ENCODE data around the gene ESYT2. TPM values are rescaled to one million over a fixed set of nuclear protein-coding genes. Genes with fewer than 3 reads are reported as not detected.

The ESYT2 gene
- total and polyA plus RNA-seq, 4 donors = 4.9 to 31.7 (median 17.2) TPM

DNA sequence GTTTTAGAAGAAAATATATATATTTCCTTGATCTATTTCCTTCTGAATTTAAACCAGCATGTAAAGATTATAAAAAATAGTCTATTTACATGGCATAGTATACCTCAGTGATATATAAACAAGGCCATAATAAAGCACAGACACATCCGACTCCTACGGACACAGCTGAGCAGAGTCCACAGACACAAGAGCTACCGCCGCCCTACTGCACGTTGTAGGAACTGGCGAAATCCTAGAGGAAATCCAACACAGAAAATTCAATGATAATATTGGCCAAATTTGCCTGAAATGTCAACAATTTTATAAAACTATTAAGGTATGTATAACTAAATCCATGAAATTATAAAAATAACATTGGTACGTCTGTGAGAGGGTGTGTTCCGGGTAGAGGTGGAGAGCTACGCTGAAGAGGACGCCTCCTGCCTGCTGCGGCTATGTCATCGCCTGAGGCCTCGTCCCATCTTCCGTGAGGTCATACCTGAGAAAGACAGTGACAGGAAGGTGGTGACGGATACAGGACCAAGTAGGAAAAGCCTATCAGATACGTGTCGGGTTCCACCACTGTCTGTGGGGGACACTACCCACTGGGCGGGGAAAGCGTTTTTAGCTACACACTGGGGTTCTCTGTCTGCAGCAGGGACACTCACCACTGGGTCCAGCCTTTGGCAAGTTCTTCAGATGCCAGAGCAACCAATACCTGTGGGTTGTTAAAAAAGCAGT, 95.4 kb downstream of the ESYT2 start:
- WGBS = 94% methylated on average over 19 of the region's 19 CpGs
- no peak overlapping the region for H3K4me3 ChIP-seq (ENCODE audit: low read depth in 1 of 3, low read length in 3 of 3)
- no peak for DNase-seq (ENCODE audit: low spot score)
- H3K36me3 ChIP-seq (ENCODE audit: control insufficient read depth in 4 of 4, insufficient read depth in 3 of 4, low read depth in 1 of 4, low read length in 3 of 4) = peaks cover 3 to 52% (median 16%) of the 10 kb centered on the region in 4 donors
- no peak overlapping the region for H3K9ac ChIP-seq (ENCODE audit: low read depth in 1 of 2, low read length in 2 of 2)
- H3K27ac ChIP-seq (ENCODE audit: low read depth in 1 of 2, low read length in 2 of 2) = no peak overlapping the region
- no peaks in the 10 kb centered on the region for H3K27me3 ChIP-seq (ENCODE audit: control insufficient read depth in 4 of 4, insufficient read depth in 4 of 4, low read length in 3 of 4)
- TF ChIP-seq EGR1 (IDR thresholded peaks at IDR 0.05; ENCODE audit: low read depth in 2 of 2) = no peak
- no peak for TF ChIP-seq YY1 (IDR thresholded peaks at IDR 0.05)
- no peak for TF ChIP-seq ZBTB33 (IDR thresholded peaks at IDR 0.05)
- H3K4me1 ChIP-seq (ENCODE audit: control insufficient read depth in 4 of 4, insufficient read depth in 4 of 4, low read length in 3 of 4) = no peaks in the 10 kb centered on the region
- no peaks in the 10 kb centered on the region for H3K9me3 ChIP-seq (ENCODE audit: control insufficient read depth in 4 of 4, low read length in 3 of 4)

DNA sequence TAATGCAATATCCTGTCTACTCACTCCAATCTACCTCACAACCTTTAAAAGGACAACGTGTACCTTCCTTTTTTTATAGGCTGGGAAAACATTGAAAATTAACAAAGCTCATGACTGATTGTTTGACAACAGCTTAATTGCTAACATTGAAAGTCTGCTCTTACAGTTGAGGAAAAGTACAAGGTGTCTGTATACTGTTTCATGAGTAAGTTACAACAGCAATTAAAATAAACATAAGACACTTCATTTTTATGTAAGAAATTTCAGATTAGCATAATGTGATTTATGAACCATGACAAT, 96.1 kb downstream of the ESYT2 start:
- 78% methylated on average over 1 of the region's 1 CpG for WGBS

More for the DNA sequence above, 96.1 kb downstream of the ESYT2 start:
- Histone ChIP-seq H3K9ac (ENCODE audit: low read depth in 1 of 2, low read length in 2 of 2) (no peak overlapping the region), H3K27ac (ENCODE audit: low read depth in 1 of 2, low read length in 2 of 2) (no peak overlapping the region), H3K36me3 (ENCODE audit: control insufficient read depth in 4 of 4, insufficient read depth in 3 of 4, low read depth in 1 of 4, low read length in 3 of 4) (peaks cover 0 to 45% (median 16%) of the 10 kb centered on the region in 4 donors), H3K4me1 (ENCODE audit: control insufficient read depth in 4 of 4, insufficient read depth in 4 of 4, low read length in 3 of 4) (no peaks in the 10 kb centered on the region), H3K4me3 (ENCODE audit: low read depth in 1 of 3, low read length in 3 of 3) (no peak overlapping the region), H3K9me3 (ENCODE audit: control insufficient read depth in 4 of 4, low read length in 3 of 4) (no peaks in the 10 kb centered on the region), H3K27me3 (ENCODE audit: control insufficient read depth in 4 of 4, insufficient read depth in 4 of 4, low read length in 3 of 4) (no peaks in the 10 kb centered on the region)
- no peak for DNase-seq (ENCODE audit: low spot score)
- TF ChIP-seq TAF1 (conservative IDR thresholded peaks at IDR 0.05) = no peak
- no peak for TF ChIP-seq RXRA (IDR thresholded peaks at IDR 0.05)
- TF ChIP-seq FOXA1 (IDR thresholded peaks at IDR 0.05) = no peak
- no peak for TF ChIP-seq REST (IDR thresholded peaks at IDR 0.05)
- TF ChIP-seq SP1 (IDR thresholded peaks at IDR 0.05) = no peak
- no peak for TF ChIP-seq HNF4G (IDR thresholded peaks at IDR 0.05)
- no peak for TF ChIP-seq NR2F2 (IDR thresholded peaks at IDR 0.05)
- TF ChIP-seq, protein P1, sequence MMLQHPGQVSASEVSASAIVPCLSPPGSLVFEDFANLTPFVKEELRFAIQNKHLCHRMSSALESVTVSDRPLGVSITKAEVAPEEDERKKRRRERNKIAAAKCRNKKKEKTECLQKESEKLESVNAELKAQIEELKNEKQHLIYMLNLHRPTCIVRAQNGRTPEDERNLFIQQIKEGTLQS (IDR thresholded peaks at IDR 0.05) = no peak
